Common myeloid progenitor, CD34-positive (primary cell): ENCODE data around the gene HHATL. TPM values are rescaled to one million over a fixed set of nuclear protein-coding genes. Genes with fewer than 3 reads are reported as not detected.
A peak's percentile ranks its signal among the peaks of the same experiment; 100 is the strongest.

Source experiments
- CTCF ChIA-PET: fragments of 350-600 bp; sonication (Branson Sonifier 250); formaldehyde crosslinking; loops from one replicate; lab custom pipeline; 2021; ENCODE audit warnings: antibody characterized with exemption; lab: Charles Lee
- POLR2A ChIA-PET: fragments of 350-600 bp; sonication (Branson Sonifier 250); formaldehyde crosslinking; loops from one replicate; lab custom pipeline; 2021; ENCODE audit warnings: antibody characterized with exemption; lab: Charles Lee
- DNase-seq, 3 donors: peaks; one replicate each; pipeline versions ENCODE4 v3.0.0 to v3.0.0-alpha.2; 2013
- H3K27ac ChIP-seq, 2 experiments: 1 replicate in 1 of 2; 2 replicates in 1 of 2; pipeline ENCODE4 v1.7.0; 2013; ENCODE audit warnings: inconsistent platforms in 2 of 2, low read length in 2 of 2, mild to moderate bottlenecking in 2 of 2, low read depth in 1 of 2, moderate library complexity in 1 of 2; ENCODE audit not compliant: severe bottlenecking in 2 of 2, insufficient read depth in 1 of 2, poor library complexity in 1 of 2
- H3K27me3 ChIP-seq, 5 experiments: replicated peaks in 2 of 5; 1 replicate in 3 of 5; 2 replicates in 2 of 5; pipeline versions ENCODE4 v1.6.1 to v1.7.0; 2013; ENCODE audit warnings: low read length in 4 of 5, mild to moderate bottlenecking in 2 of 5, moderate library complexity in 2 of 5, inconsistent platforms in 1 of 5; ENCODE audit not compliant: insufficient read depth in 5 of 5, control insufficient read depth in 4 of 5
- H3K36me3 ChIP-seq, 4 experiments: 1 replicate in 2 of 4; 2 replicates in 2 of 4; pipeline versions ENCODE4 v1.6.1 to v1.7.0; 2013; ENCODE audit warnings: low read length in 3 of 4, control low read depth in 1 of 4, mild to moderate bottlenecking in 1 of 4; ENCODE audit not compliant: control insufficient read depth in 4 of 4, insufficient read depth in 4 of 4
- H3K4me1 ChIP-seq, 4 experiments: 1 replicate in 3 of 4; 2 replicates in 1 of 4; pipeline versions ENCODE4 v1.6.1 to v1.7.1; 2013; ENCODE audit warnings: low read length in 3 of 4, mild to moderate bottlenecking in 3 of 4, control low read depth in 1 of 4, inconsistent platforms in 1 of 4, moderate library complexity in 1 of 4; ENCODE audit not compliant: control insufficient read depth in 4 of 4, insufficient read depth in 4 of 4; ENCODE audit errors: control extremely low read depth in 1 of 4
- H3K4me3 ChIP-seq, 7 experiments: 1 replicate in 4 of 7; 2 replicates in 3 of 7; pipeline versions ENCODE4 v1.5.1 to v1.7.0; 2013; ENCODE audit warnings: mild to moderate bottlenecking in 7 of 7, low read length in 6 of 7, moderate library complexity in 6 of 7, inconsistent platforms in 2 of 7, low read depth in 2 of 7, control low read depth in 1 of 7; ENCODE audit not compliant: insufficient read depth in 4 of 7, control insufficient read depth in 1 of 7; ENCODE audit errors: extremely low read depth in 1 of 7
- H3K9me3 ChIP-seq, 5 experiments: 1 replicate in 4 of 5; 2 replicates in 1 of 5; pipeline versions ENCODE4 v1.6.1 to v1.7.1; 2013; ENCODE audit warnings: low read length in 4 of 5, mild to moderate bottlenecking in 2 of 5, inconsistent platforms in 1 of 5, low read depth in 1 of 5, moderate library complexity in 1 of 5; ENCODE audit not compliant: control insufficient read depth in 4 of 5, insufficient read depth in 2 of 5; ENCODE audit errors: control extremely low read depth in 1 of 5
- WGBS: methylation state at CpG from one replicate; pipeline ENCODE4 v1.1.5; 2013; ENCODE audit not compliant: insufficient coverage; 5-methylcytosine and 5-hydroxymethylcytosine counted together
- polyA plus RNA-seq: library from polyadenylated mRNA; unstranded; fragments of 120-200 nt; gene quantifications from one replicate; pipeline ENCODE4 v1.2.1, GENCODE V29; 2013

HHATL gene
- polyA plus RNA-seq, result not detected

GRCh38 chr3:42702066-42702951 lies at the start of gene HHATL:
Gene HHATL (minus strand): TSS chr3:42702798. CDS start chr3:42700826, 1,972 bp downstream.
- ChIA-PET CTCF (no interaction called here), POLR2A (interaction anchor here (0.9 kb wide), 1 partner anchor 11 kb away, joined by 3 read pairs; no protein-coding TSS in a partner anchor)
- WGBS, result 88% methylated on average over 8 of the region's 21 CpGs
- no peaks in the 10 kb centered on the region for H3K9me3 ChIP-seq
- no peak for DNase-seq
- H3K36me3 ChIP-seq, result no peaks in the 10 kb centered on the region
- no peak within 1 kb of the TSS for H3K27ac ChIP-seq
- H3K4me3 ChIP-seq, result no peak within 1 kb of the TSS
- peaks cover 0 to 10% (median 4%) of the 10 kb centered on the region in 5 experiments for H3K27me3 ChIP-seq
- no peaks in the 10 kb centered on the region for H3K4me1 ChIP-seq

DNA sequence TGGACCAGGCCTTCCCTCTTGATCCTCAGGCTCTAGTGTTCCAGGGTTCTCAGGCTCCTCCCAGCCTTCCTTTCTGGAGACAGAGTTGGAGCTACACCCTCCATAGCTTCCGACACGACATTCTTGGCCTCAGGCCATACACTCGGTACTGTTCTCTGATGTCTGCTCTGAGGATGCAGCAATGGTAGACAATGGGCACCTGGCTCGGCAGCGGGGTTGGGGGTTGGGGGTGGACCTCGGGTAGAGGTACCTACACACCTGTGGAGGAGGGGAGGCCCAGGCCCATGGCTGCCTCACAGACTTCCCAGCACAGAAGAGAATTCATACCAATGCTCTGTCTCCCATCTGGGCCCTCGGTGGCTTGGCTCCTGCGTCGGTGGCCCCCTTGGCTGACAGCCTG lies 49.0 kb upstream of the HHATL start:
- Histone ChIP-seq H3K4me3 (no peak overlapping the region), H3K9me3 (no peaks in the 10 kb centered on the region), H3K4me1 (no peaks in the 10 kb centered on the region), H3K36me3 (no peaks in the 10 kb centered on the region), H3K27ac (no peak overlapping the region), H3K27me3 (peaks cover 0 to 2% (median 0%) of the 10 kb centered on the region in 5 experiments)
- ChIA-PET POLR2A (interaction anchor here (1.3 kb wide), 1 partner anchor 11 kb away, joined by 3 read pairs; no protein-coding TSS in a partner anchor), CTCF (interaction anchor here (1.0 to 2.1 kb wide), 4 partner anchors 10 to 80 kb away, joined by 3 to 14 read pairs (median 6); no protein-coding TSS in a partner anchor)
- DNase-seq, result no peak
- WGBS, result 98% methylated on average over 9 of the region's 9 CpGs

- 95% methylated on average over 7 of the region's 7 CpGs for WGBS
- Histone ChIP-seq H3K4me3 (no peak overlapping the region), H3K27me3 (peaks cover 0 to 2% (median 0%) of the 10 kb centered on the region in 5 experiments), H3K36me3 (no peaks in the 10 kb centered on the region), H3K4me1 (no peaks in the 10 kb centered on the region), H3K27ac (no peak overlapping the region), H3K9me3 (no peaks in the 10 kb centered on the region)
- CTCF ChIA-PET, result interaction anchor here (1.0 to 2.1 kb wide), 6 partner anchors 9 to 205 kb away, joined by 3 to 14 read pairs (median 5); no protein-coding TSS in a partner anchor
- POLR2A ChIA-PET, result interaction anchor here (1.3 kb wide), 1 partner anchor 12 kb away, joined by 3 read pairs; no protein-coding TSS in a partner anchor
- DNase-seq, result no peak
Observed at GRCh38 chr3:42750834-42751233, 48.2 kb upstream of the HHATL start.

- Histone ChIP-seq H3K27me3 (peaks cover 0 to 2% (median 0%) of the 10 kb centered on the region in 5 experiments), H3K4me3 (no peak overlapping the region), H3K36me3 (no peaks in the 10 kb centered on the region), H3K9me3 (no peaks in the 10 kb centered on the region), H3K4me1 (no peaks in the 10 kb centered on the region), H3K27ac (no peak overlapping the region)
- 65% methylated on average over 10 of the region's 10 CpGs for WGBS
- ChIA-PET CTCF (interaction anchor here (0.9 to 1.9 kb wide), 14 partner anchors 9 to 204 kb away, joined by 3 to 10 read pairs (median 4); partner anchors contain the start of gene KLHL40), POLR2A (interaction anchor here (0.6 kb wide), 1 partner anchor 95 kb away, joined by 3 read pairs; no protein-coding TSS in a partner anchor)
- peak; percentile 23 to 60 (median 48) for DNase-seq
Observed at GRCh38 chr3:42749753-42750231, 47.2 kb upstream of the HHATL start.

DNA sequence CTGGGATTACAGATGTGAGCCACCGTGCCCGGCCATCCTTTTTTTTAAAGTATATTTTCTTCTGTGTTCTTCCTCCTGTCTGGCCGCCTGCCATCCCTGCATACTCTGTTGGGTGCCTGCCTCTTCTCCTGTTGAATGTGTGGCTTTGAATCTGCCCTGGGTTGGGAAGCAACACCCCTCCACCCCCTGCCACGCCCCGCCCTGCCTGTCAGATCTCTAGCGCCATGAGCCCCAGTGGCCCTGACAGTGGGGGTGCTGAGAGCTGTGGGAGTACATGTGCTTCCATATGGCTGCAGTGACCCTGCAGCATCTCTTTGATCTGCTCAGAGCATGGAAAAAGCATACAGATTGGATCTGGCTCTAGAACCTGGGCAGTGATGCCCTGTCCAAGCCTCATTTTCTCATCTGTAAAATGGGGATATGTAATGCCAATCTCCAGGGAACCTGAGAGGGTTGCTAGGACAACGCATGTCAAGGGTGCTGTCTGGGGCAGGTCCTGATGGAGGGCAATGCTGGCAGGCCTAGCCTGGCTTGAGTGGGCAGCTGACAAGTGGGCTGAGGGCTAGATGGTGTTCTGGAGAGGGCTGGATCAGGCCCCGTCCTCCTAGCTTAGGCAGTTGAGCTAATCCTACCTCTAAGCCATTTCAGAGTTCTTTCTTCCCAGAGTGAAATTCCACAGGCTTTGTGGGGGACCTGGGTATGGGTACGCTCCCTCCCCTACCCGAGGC lies 46.6 kb upstream of the HHATL start:
- WGBS, result 86% methylated on average over 6 of the region's 10 CpGs
- H3K4me3 ChIP-seq, result no peak overlapping the region
- H3K9me3 ChIP-seq, result no peaks in the 10 kb centered on the region
- H3K4me1 ChIP-seq, result no peaks in the 10 kb centered on the region
- peaks cover 0 to 2% (median 0%) of the 10 kb centered on the region in 5 experiments for H3K27me3 ChIP-seq
- ChIA-PET CTCF (interaction anchor here (1.1 to 1.9 kb wide), 12 partner anchors 9 to 199 kb away, joined by 3 to 10 read pairs (median 5); no protein-coding TSS in a partner anchor), POLR2A (interaction anchor here (0.6 kb wide), 1 partner anchor 95 kb away, joined by 3 read pairs; no protein-coding TSS in a partner anchor)
- H3K36me3 ChIP-seq, result no peaks in the 10 kb centered on the region
- H3K27ac ChIP-seq, result no peak overlapping the region
- DNase-seq, result no peak

GRCh38 chr3:42747581-42747980 lies 45.0 kb upstream of the HHATL start:
- H3K36me3 ChIP-seq, result no peaks in the 10 kb centered on the region
- no peak overlapping the region for H3K27ac ChIP-seq
- POLR2A ChIA-PET, result no interaction called here
- H3K4me1 ChIP-seq, result no peaks in the 10 kb centered on the region
- CTCF ChIA-PET, result interaction anchor here (0.8 to 5.4 kb wide), 7 partner anchors 9 to 135 kb away, joined by 3 to 49 read pairs (median 4); no protein-coding TSS in a partner anchor
- no peaks in the 10 kb centered on the region for H3K9me3 ChIP-seq
- WGBS, result 66% methylated on average over 4 of the region's 6 CpGs
- H3K27me3 ChIP-seq, result no peaks in the 10 kb centered on the region
- H3K4me3 ChIP-seq, result no peak overlapping the region
- DNase-seq, result no peak
